Measurements from ENCODE around the gene JAM3.

DNA sequence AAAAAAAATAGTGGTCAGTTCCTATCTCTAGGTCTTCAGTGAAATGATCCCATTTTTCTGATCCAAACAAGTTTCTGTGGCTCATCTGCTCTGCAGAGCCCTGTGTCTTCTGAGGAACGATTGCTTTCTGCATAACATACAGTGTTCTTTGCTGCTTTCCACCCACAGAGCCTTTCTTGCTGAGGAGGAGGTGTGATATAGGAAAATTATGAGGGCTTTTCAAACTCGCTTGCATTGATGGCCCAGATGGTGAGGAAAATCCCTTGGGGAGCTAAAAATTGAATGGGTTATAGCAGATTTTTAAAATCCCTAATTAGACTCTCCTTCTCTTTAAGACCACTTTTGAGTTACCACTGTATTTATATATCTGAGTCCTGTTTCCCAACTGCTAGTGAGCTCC is 31.3 kb downstream of the JAM3 start:
- TF ChIP-seq, protein P1, sequence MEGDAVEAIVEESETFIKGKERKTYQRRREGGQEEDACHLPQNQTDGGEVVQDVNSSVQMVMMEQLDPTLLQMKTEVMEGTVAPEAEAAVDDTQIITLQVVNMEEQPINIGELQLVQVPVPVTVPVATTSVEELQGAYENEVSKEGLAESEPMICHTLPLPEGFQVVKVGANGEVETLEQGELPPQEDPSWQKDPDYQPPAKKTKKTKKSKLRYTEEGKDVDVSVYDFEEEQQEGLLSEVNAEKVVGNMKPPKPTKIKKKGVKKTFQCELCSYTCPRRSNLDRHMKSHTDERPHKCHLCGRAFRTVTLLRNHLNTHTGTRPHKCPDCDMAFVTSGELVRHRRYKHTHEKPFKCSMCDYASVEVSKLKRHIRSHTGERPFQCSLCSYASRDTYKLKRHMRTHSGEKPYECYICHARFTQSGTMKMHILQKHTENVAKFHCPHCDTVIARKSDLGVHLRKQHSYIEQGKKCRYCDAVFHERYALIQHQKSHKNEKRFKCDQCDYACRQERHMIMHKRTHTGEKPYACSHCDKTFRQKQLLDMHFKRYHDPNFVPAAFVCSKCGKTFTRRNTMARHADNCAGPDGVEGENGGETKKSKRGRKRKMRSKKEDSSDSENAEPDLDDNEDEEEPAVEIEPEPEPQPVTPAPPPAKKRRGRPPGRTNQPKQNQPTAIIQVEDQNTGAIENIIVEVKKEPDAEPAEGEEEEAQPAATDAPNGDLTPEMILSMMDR (IDR thresholded peaks at IDR 0.05), result no peak
- TF ChIP-seq EP300 (IDR thresholded peaks at IDR 0.05) (no peak), POLR2A (IDR thresholded peaks at IDR 0.05) (no peak)

All from suprapubic skin (tissue), 3 donors.